ENCODE measurements around the gene ECI1. TPM values are rescaled to one million over a fixed set of nuclear protein-coding genes. Genes with fewer than 3 reads are reported as not detected.

Gene ECI1
- total and polyA plus RNA-seq, 2 of the 13 experiments (the other 11 are each of a cell fraction or from before 2014, with no cell fraction given): 82.0 to 102 TPM

DNA sequence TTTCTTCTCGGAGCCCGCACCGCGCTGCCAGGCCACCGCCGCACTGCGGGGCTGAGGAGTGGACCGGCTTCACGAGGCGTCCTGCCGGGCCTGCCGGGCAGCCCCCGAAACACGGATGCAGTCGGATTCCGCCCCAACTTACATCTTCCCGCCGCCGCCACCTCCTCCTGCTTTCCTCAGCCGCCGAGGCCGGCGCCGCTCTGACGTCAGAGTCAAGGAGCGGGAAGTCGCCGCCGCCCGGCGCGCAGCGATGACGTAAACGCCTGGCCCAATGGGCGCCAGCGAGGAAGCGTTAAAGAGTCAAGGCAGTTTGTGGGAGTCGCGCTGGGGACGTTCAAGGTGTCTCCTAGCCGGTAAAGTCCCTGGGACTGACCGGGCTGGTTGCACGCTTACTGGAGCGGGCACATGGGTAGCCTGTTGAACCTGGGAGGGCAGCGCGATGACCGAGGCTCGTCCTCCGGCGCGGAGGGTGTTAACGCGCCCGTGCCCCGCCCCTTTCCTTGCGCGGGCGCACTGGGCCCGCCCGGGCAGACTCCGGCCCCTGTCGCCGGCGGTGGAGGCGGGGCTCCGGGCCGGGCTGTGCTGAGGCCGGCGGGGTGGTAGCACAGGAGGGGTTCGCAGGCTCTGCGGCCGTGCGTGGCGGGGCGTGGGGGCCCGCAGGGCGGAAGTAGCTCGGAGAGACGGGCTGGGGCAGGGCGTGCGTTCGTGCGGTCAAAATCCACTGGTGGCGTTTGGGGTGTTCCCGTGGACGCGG, 16.7 kb upstream of the ECI1 start, which contains the start of gene RNPS1 (continued):
- TF ChIP-seq STAT5B (CRISPR knock-in tag; IDR thresholded peaks at IDR 0.05): no peak; the same call in 1 of the 2 replicates
- TF ChIP-seq CCDC6 (CRISPR knock-in tag; IDR thresholded peaks at IDR 0.05): peak; percentile 98
- TF ChIP-seq, protein P1, sequence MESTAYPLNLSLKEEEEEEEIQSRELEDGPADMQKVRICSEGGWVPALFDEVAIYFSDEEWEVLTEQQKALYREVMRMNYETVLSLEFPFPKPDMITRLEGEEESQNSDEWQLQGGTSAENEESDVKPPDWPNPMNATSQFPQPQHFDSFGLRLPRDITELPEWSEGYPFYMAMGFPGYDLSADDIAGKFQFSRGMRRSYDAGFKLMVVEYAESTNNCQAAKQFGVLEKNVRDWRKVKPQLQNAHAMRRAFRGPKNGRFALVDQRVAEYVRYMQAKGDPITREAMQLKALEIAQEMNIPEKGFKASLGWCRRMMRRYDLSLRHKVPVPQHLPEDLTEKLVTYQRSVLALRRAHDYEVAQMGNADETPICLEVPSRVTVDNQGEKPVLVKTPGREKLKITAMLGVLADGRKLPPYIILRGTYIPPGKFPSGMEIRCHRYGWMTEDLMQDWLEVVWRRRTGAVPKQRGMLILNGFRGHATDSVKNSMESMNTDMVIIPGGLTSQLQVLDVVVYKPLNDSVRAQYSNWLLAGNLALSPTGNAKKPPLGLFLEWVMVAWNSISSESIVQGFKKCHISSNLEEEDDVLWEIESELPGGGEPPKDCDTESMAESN (CRISPR knock-in tag; conservative IDR thresholded peaks at IDR 0.05): peak; percentile 83; the same call in 1 of the 2 replicates
- TF ChIP-seq SOX6 (IDR thresholded peaks at IDR 0.05): no peak
- peak; percentile 72 for TF ChIP-seq SOX6 (CRISPR knock-in tag; IDR thresholded peaks at IDR 0.05)
- TF ChIP-seq, protein P2, sequence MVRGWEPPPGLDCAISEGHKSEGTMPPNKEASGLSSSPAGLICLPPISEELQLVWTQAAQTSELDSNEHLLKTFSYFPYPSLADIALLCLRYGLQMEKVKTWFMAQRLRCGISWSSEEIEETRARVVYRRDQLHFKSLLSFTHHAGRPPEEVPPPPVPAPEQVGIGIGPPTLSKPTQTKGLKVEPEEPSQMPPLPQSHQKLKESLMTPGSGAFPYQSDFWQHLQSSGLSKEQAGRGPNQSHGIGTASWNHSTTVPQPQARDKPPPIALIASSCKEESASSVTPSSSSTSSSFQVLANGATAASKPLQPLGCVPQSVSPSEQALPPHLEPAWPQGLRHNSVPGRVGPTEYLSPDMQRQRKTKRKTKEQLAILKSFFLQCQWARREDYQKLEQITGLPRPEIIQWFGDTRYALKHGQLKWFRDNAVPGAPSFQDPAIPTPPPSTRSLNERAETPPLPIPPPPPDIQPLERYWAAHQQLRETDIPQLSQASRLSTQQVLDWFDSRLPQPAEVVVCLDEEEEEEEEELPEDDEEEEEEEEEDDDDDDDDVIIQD (CRISPR knock-in tag; IDR thresholded peaks at IDR 0.05; ENCODE audit: low read depth): no peak
- TF ChIP-seq, protein P3, sequence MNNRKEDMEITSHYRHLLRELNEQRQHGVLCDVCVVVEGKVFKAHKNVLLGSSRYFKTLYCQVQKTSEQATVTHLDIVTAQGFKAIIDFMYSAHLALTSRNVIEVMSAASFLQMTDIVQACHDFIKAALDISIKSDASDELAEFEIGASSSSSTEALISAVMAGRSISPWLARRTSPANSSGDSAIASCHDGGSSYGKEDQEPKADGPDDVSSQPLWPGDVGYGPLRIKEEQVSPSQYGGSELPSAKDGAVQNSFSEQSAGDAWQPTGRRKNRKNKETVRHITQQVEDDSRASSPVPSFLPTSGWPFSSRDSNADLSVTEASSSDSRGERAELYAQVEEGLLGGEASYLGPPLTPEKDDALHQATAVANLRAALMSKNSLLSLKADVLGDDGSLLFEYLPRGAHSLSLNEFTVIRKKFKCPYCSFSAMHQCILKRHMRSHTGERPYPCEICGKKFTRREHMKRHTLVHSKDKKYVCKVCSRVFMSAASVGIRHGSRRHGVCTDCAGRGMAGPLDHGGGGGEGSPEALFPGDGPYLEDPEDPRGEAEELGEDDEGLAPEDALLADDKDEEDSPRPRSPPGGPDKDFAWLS (CRISPR knock-in tag; IDR thresholded peaks at IDR 0.05; ENCODE audit: borderline replicate concordance): peak; percentile 79; the same call in 1 of the 2 replicates
- TF ChIP-seq, protein P4, sequence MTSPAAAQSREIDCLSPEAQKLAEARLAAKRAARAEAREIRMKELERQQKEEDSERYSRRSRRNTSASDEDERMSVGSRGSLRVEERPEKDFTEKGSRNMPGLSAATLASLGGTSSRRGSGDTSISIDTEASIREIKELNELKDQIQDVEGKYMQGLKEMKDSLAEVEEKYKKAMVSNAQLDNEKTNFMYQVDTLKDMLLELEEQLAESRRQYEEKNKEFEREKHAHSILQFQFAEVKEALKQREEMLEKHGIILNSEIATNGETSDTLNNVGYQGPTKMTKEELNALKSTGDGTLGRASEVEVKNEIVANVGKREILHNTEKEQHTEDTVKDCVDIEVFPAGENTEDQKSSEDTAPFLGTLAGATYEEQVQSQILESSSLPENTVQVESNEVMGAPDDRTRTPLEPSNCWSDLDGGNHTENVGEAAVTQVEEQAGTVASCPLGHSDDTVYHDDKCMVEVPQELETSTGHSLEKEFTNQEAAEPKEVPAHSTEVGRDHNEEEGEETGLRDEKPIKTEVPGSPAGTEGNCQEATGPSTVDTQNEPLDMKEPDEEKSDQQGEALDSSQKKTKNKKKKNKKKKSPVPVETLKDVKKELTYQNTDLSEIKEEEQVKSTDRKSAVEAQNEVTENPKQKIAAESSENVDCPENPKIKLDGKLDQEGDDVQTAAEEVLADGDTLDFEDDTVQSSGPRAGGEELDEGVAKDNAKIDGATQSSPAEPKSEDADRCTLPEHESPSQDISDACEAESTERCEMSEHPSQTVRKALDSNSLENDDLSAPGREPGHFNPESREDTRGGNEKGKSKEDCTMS (CRISPR knock-in tag; conservative IDR thresholded peaks at IDR 0.05): no peak
- TF ChIP-seq, protein P5, sequence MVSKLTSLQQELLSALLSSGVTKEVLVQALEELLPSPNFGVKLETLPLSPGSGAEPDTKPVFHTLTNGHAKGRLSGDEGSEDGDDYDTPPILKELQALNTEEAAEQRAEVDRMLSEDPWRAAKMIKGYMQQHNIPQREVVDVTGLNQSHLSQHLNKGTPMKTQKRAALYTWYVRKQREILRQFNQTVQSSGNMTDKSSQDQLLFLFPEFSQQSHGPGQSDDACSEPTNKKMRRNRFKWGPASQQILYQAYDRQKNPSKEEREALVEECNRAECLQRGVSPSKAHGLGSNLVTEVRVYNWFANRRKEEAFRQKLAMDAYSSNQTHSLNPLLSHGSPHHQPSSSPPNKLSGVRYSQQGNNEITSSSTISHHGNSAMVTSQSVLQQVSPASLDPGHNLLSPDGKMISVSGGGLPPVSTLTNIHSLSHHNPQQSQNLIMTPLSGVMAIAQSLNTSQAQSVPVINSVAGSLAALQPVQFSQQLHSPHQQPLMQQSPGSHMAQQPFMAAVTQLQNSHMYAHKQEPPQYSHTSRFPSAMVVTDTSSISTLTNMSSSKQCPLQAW (CRISPR knock-in tag; IDR thresholded peaks at IDR 0.05): peak; percentile 88
- no peak for TF ChIP-seq ZNF17 (CRISPR knock-in tag; IDR thresholded peaks at IDR 0.05)
- TF ChIP-seq FOXC1 (CRISPR knock-in tag; IDR thresholded peaks at IDR 0.05; ENCODE audit: borderline replicate concordance): peak; percentile 88; the same call in 1 of the 2 replicates
- TF ChIP-seq SNRNP70 (IDR thresholded peaks at IDR 0.05; ENCODE audit: low read depth, low read length): no peak
- peak; percentile 78; the same call in 1 of the 2 replicates for TF ChIP-seq SNAPC2 (CRISPR knock-in tag; IDR thresholded peaks at IDR 0.05)
- TF ChIP-seq ZFAT (CRISPR knock-in tag; conservative IDR thresholded peaks at IDR 0.05): no peak; the same call in 1 of the 2 replicates
- peak in 1 of 2 experiments; percentile 89; a peak in 2 of 4 replicates for TF ChIP-seq KLF16 (CRISPR knock-in tag; IDR thresholded peaks at IDR 0.05)
- TF ChIP-seq, protein P6, sequence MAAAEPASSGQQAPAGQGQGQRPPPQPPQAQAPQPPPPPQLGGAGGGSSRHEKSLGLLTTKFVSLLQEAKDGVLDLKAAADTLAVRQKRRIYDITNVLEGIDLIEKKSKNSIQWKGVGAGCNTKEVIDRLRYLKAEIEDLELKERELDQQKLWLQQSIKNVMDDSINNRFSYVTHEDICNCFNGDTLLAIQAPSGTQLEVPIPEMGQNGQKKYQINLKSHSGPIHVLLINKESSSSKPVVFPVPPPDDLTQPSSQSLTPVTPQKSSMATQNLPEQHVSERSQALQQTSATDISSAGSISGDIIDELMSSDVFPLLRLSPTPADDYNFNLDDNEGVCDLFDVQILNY (CRISPR knock-in tag; conservative IDR thresholded peaks at IDR 0.05): peak; percentile 94
- TF ChIP-seq ZNF709 (CRISPR knock-in tag; IDR thresholded peaks at IDR 0.05): peak; percentile 94

Measured in HepG2 (cell line).